Hematopoietic multipotent progenitor cell (in vitro differentiated cells): ENCODE results near the gene TRMT1L. TPM values are rescaled to one million over a fixed set of nuclear protein-coding genes. Genes with fewer than 3 reads are reported as not detected.

Experiments
- total RNA-seq: library from RNA; depleted of rRNA; stranded (reverse); fragments of >200 nt; gene quantifications from one replicate; pipeline ENCODE4 v1.2.3, GENCODE V29; 2012

The TRMT1L gene
- total RNA-seq, 1 donor = 16.7 TPM

Other genes with a start within 250 kb of the TRMT1L start
- gene NIBAN1, start 182.4 kb downstream of the TRMT1L start, total RNA-seq = 11.0 TPM
- gene RNF2, start 111.4 kb downstream of the TRMT1L start, total RNA-seq = 29.1 TPM
- gene SWT1, start 214 bp upstream of the TRMT1L start, total RNA-seq = 3.0 TPM
- gene IVNS1ABP, start 160.3 kb upstream of the TRMT1L start, total RNA-seq = 35.8 TPM